CD14-positive monocyte (primary cell): ENCODE results near the gene ULK3. TPM values are rescaled to one million over a fixed set of nuclear protein-coding genes. Genes with fewer than 3 reads are reported as not detected.
A peak's percentile ranks its signal among the peaks of the same experiment; 100 is the strongest.

Experiments
- DNase-seq, 3 donors: peaks; one replicate each; pipeline ENCODE4 v3.0.0-alpha.2; 2011 to 2022
- H2AFZ ChIP-seq: 2 replicates; pipeline ENCODE4 v1.6.0; 2012; ENCODE audit warnings: mild to moderate bottlenecking, low read depth, low read length, inconsistent platforms; ENCODE audit not compliant: insufficient read depth, poor library complexity, severe bottlenecking
- H3K27ac ChIP-seq, 2 donors: 1 replicate in 1 of 2; 2 replicates in 1 of 2; pipeline ENCODE4 v1.5.1; 2012 to 2013; ENCODE audit warnings: low read length in 2 of 2, control low read depth in 1 of 2, inconsistent platforms in 1 of 2, low read depth in 1 of 2, mild to moderate bottlenecking in 1 of 2
- H3K27me3 ChIP-seq, 2 donors: one replicate each; pipeline versions ENCODE4 v1.6.0 to v1.6.1; 2011 to 2013; ENCODE audit warnings: low read length in 2 of 2; ENCODE audit not compliant: control insufficient read depth in 2 of 2, insufficient read depth in 2 of 2
- H3K36me3 ChIP-seq, 2 donors: replicated peaks in 1 of 2; 1 replicate in 1 of 2; 2 replicates in 1 of 2; pipeline versions ENCODE4 v1.5.1 to v1.6.1; 2012 to 2013; ENCODE audit warnings: low read length in 2 of 2, control low read depth in 1 of 2, inconsistent platforms in 1 of 2, mild to moderate bottlenecking in 1 of 2; ENCODE audit not compliant: insufficient read depth in 2 of 2, control insufficient read depth in 1 of 2
- H3K4me1 ChIP-seq, 2 donors: 1 replicate in 1 of 2; 2 replicates in 1 of 2; pipeline versions ENCODE4 v1.5.1 to v1.6.1; 2012 to 2013; ENCODE audit warnings: low read length in 2 of 2, control low read depth in 1 of 2, inconsistent platforms in 1 of 2, mild to moderate bottlenecking in 1 of 2, moderate library complexity in 1 of 2; ENCODE audit not compliant: insufficient read depth in 2 of 2, control insufficient read depth in 1 of 2
- H3K4me2 ChIP-seq: replicated peaks from 2 replicates; pipeline ENCODE3; 2012; ENCODE audit warnings: low read length, moderate library complexity, mild to moderate bottlenecking; ENCODE audit not compliant: poor library complexity, severe bottlenecking; ENCODE audit errors: extremely low read depth
- H3K4me3 ChIP-seq, 3 experiments: fragments of 200-600 bp in 1 of 3; sonication (generic) in 1 of 3; replicated peaks in 1 of 3; 1 replicate in 2 of 3; 2 replicates in 1 of 3; pipeline ENCODE4 v1.5.1; 2011 to 2013; ENCODE audit warnings: low read length in 3 of 3, mild to moderate bottlenecking in 3 of 3, control low read depth in 2 of 3, low read depth in 2 of 3, inconsistent platforms in 1 of 3, moderate library complexity in 1 of 3
- H3K79me2 ChIP-seq: 2 replicates; pipeline ENCODE4 v1.6.0; 2012; ENCODE audit warnings: mild to moderate bottlenecking, control low read depth, inconsistent platforms, low read length, moderate library complexity; ENCODE audit not compliant: insufficient read depth
- H3K9ac ChIP-seq: 2 replicates; pipeline ENCODE4 v1.6.0; 2017; ENCODE audit warnings: low read length, mild to moderate bottlenecking; ENCODE audit not compliant: insufficient read depth, poor library complexity, severe bottlenecking
- H3K9me3 ChIP-seq, 2 donors: replicated peaks in 1 of 2; 1 replicate in 1 of 2; 2 replicates in 1 of 2; pipeline versions ENCODE4 v1.5.1 to v1.6.1; 2012 to 2013; ENCODE audit warnings: low read length in 2 of 2, control low read depth in 1 of 2; ENCODE audit not compliant: control insufficient read depth in 1 of 2, insufficient read depth in 1 of 2
- H4K20me1 ChIP-seq: 2 replicates; pipeline ENCODE4 v1.6.0; 2012; ENCODE audit warnings: mild to moderate bottlenecking, low read length, control low read depth, moderate library complexity; ENCODE audit not compliant: insufficient read depth
- H3K27ac Mint-ChIP-seq, 7 donors: one replicate each; pipeline ENCODE4 v1.8.0; 2020; ENCODE audit warnings: mild to moderate bottlenecking in 7 of 7, mixed read lengths in 7 of 7, moderate library complexity in 6 of 7, inconsistent platforms in 2 of 7
- H3K27me3 Mint-ChIP-seq, 3 donors: one replicate each; pipeline ENCODE4 v1.8.0; 2021 to 2022; ENCODE audit warnings: low read depth in 3 of 3, mild to moderate bottlenecking in 3 of 3, mixed read lengths in 3 of 3, moderate library complexity in 3 of 3, inconsistent platforms in 1 of 3
- H3K36me3 Mint-ChIP-seq, 2 donors: one replicate each; pipeline ENCODE4 v1.8.0; 2020; ENCODE audit warnings: mixed read lengths in 2 of 2, inconsistent platforms in 1 of 2, mild to moderate bottlenecking in 1 of 2
- H3K4me1 Mint-ChIP-seq: one replicate; pipeline ENCODE4 v1.8.0; 2020; ENCODE audit warnings: mild to moderate bottlenecking, mixed read lengths
- H3K4me3 Mint-ChIP-seq, 2 donors: one replicate each; pipeline ENCODE4 v1.8.0; 2020; ENCODE audit warnings: mild to moderate bottlenecking in 2 of 2, mixed read lengths in 2 of 2, moderate library complexity in 1 of 2
- H3K9me3 Mint-ChIP-seq, 7 donors: one replicate each; pipeline ENCODE4 v1.8.0; 2020 to 2022; ENCODE audit warnings: mixed read lengths in 7 of 7, mild to moderate bottlenecking in 6 of 7, moderate library complexity in 6 of 7, inconsistent platforms in 2 of 7
- CTCF ChIP-seq: fragments of 200-600 bp; IDR thresholded peaks from one replicate; pipeline ENCODE4 v1.8.0; 2022; ENCODE audit warnings: antibody characterized with exemption, mild to moderate bottlenecking
- WGBS: methylation state at CpG from one replicate; pipeline ENCODE4 v1.1.5; 2013; ENCODE audit warnings: missing lambda C conversion rate; ENCODE audit not compliant: insufficient coverage; 5-methylcytosine and 5-hydroxymethylcytosine counted together
- intact Hi-C, 2 donors: fragments of 100-400 bp; cut with micrococcal nuclease; formaldehyde crosslinking; loops; one replicate each; pipeline versions ENCODE4 v1.15.0 to v1.15.1; 2023
- polyA plus RNA-seq, 3 donors: library from polyadenylated mRNA; depleted of rRNA in 1 of 3; unstranded in 2 of 3; stranded (reverse) in 1 of 3; fragments of 300-500 nt in 2 of 3; fragments of >200 nt in 1 of 3; fragmentation: Illumina TruSeq in 2 of 3; gene quantifications; 1 replicate in 2 of 3; 2 replicates in 1 of 3; pipeline ENCODE4 v1.2.3, GENCODE V29; 2012 to 2021

The ULK3 gene
- polyA plus RNA-seq, 3 donors = 9.4 to 58.7 (median 16.0) TPM

GRCh38 chr15:74791007-74791406, 51.9 kb downstream of the ULK3 start:
- TF ChIP-seq CTCF = no peak
- peak overlapping the region; percentile 76 for H3K9ac ChIP-seq
- DNase-seq = no peak
- no peak overlapping the region for H2AFZ ChIP-seq
- no peaks in the 10 kb centered on the region for H3K27me3 ChIP-seq
- H4K20me1 ChIP-seq = peaks cover 49% of the 10 kb centered on the region
- Mint-ChIP-seq H3K9me3 (no peaks in the 10 kb centered on the region), H3K27me3 (peaks cover 0 to 2% (median 0%) of the 10 kb centered on the region in 3 donors), H3K4me3 (peak overlapping the region; percentile 48 to 95), H3K4me1 (peaks cover 89% of the 10 kb centered on the region), H3K27ac (peak overlapping the region; percentile 68 to 100 (median 99)), H3K36me3 (peaks cover 38 to 60% of the 10 kb centered on the region in 2 donors)
- intact Hi-C loops = no loop called here
- H3K4me2 ChIP-seq = peak overlapping the region; percentile 93
- H3K27ac ChIP-seq = peak overlapping the region; percentile 96 to 97
- H3K36me3 ChIP-seq = peaks cover 14 to 36% of the 10 kb centered on the region in 2 donors
- H3K79me2 ChIP-seq = peaks cover 94% of the 10 kb centered on the region
- WGBS = no CpG with 5 or more reads among the region's 1 CpG
- peak overlapping the region in 1 of 3 experiments; percentile 100 for H3K4me3 ChIP-seq
- peaks cover 82 to 98% of the 10 kb centered on the region in 2 donors for H3K4me1 ChIP-seq
- no peaks in the 10 kb centered on the region for H3K9me3 ChIP-seq

DNA sequence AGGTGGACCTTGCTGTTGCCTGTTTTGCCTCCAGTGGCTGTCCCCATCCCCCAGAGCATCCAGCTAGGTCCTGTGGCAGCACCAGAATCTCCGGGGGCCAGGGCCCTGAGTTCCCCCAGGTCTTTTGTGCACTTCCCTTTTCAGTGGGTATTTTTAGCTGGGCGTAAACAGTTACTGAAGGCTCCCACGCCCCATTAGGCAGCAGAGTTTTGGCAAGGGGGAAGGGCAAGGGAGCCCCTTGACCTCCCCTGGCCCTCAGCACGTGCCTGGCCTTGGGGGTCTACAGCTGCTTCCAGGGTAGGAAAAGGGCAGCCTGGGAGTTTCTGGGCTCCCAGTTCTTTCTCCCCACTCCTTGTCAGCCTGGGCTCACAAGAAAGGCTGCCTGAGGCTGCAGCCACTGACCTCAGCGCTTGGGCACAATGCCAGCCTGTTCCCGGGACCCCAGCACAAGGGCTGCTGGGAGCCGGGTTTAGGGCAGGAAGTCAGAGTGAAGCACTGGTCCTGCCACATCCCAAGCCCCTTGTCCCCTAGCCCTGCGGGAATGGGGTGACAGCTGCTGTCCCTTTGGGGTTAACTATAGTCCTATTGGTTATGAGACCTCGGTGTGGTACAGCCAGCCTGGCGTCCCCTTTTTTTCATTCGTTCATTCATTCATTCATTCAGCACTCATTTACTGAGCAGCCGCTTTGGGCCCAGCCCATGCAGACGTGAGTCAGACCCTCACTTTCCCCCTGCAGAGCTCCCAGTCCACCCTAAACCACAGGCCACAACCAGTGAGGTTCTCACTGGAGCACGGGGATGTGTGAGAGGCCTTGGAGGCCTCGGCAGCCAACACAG, 52.7 kb downstream of the ULK3 start:
- Histone ChIP-seq H3K4me2 (peak overlapping the region; percentile 93), H2AFZ (no peak overlapping the region), H3K27me3 (no peaks in the 10 kb centered on the region), H4K20me1 (peaks cover 42% of the 10 kb centered on the region), H3K4me3 (peak overlapping the region; percentile 17 to 100 (median 46)), H3K4me1 (peaks cover 89 to 100% of the 10 kb centered on the region in 2 donors), H3K9me3 (no peaks in the 10 kb centered on the region), H3K9ac (peak overlapping the region; percentile 76), H3K27ac (peak overlapping the region; percentile 96 to 97), H3K36me3 (peaks cover 17 to 34% of the 10 kb centered on the region in 2 donors), H3K79me2 (peaks cover 94% of the 10 kb centered on the region)
- WGBS = 2% methylated on average over 7 of the region's 15 CpGs
- Mint-ChIP-seq H3K27ac (peak overlapping the region; percentile 99 to 100 (median 100)), H3K27me3 (peaks cover 0 to 2% (median 0%) of the 10 kb centered on the region in 3 donors), H3K36me3 (peaks cover 39 to 62% of the 10 kb centered on the region in 2 donors), H3K4me3 (peak overlapping the region; percentile 94 to 95), H3K4me1 (peaks cover 92% of the 10 kb centered on the region), H3K9me3 (no peaks in the 10 kb centered on the region)
- TF ChIP-seq CTCF = no peak
- DNase-seq = peak; percentile 65 to 78 (median 66)
- intact Hi-C loops = loop anchor here in 1 of 2 donors (1.0 kb wide), 1 partner anchor 9 kb away; no protein-coding TSS in a partner anchor
